Effector CD4-positive, alpha-beta T cell (primary cell): ENCODE data around the gene ETFA.

ENCODE experiments used
- DNase-seq: peaks from one replicate; pipeline ENCODE4 v3.0.0-alpha.2; 2020

ETFA gene

GRCh38 chr15:76209523-76209922 lies 101.7 kb downstream of the ETFA start:
- DNase-seq, result no peak

DNA sequence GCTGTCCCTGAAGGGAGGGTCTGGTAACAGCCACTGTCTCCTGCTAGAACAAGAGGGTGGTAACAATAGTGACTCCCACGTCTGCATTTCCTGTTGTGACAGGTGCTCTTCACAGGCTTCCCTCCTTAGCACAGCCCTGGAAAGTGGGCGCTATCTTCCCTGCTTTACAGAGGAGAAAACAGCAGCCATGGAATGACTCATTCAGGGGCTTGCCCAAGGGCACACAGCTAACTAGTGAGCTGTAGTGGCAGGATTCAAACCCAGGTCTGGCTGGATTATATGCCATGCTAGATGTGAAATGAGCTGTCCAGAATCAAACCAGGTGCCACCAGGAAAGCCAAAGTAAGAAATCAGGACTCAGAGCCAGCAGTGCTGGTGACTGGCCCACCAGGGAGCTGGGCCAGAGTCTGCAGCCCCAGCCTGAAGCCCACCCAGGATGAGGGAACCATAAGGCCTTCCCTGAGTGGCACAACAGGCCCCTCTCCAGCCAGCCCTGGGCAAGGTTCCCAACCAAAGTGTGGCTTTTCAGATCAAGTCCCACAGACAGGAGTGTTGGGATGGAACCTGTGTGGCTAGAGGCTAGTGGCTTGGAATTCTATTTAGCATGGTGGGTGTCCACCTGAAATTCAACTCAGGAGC lies 102.4 kb downstream of the ETFA start:
- no peak for DNase-seq

GRCh38 chr15:76208084-76208785 lies 103.0 kb downstream of the ETFA start:
- DNase-seq, result no peak

DNA sequence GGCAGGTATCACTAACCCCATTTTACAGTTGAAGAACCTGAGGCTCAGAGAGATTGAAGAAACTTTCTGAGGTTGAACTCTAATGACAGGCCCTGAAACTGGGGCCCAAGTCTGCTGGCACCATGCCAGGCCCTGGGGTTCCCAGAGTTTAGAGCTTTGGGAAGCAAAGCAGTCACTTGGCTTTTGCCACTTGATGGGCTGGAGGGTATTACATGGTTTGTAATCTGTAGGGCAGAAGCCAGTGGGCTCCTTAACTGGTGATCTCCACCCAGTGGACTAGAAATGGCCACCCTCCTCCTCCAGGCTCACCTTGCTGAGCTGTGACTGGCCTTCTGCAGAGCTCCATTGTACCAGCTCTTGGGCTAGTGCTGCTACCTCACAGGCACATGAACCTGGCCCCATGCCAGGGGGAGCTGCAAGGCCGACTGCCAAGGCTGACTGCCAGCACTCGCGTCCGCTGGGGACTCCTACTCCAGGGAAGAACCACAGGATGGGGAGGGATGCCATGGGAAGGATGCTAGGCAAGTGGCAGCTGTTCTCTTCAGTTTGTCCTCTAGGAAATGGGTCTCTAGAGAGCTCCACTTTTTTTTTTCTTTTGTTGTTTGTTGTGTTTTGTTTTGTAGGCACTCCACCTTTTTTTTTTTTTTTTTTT lies 104.8 kb downstream of the ETFA start:
- no peak for DNase-seq

DNA sequence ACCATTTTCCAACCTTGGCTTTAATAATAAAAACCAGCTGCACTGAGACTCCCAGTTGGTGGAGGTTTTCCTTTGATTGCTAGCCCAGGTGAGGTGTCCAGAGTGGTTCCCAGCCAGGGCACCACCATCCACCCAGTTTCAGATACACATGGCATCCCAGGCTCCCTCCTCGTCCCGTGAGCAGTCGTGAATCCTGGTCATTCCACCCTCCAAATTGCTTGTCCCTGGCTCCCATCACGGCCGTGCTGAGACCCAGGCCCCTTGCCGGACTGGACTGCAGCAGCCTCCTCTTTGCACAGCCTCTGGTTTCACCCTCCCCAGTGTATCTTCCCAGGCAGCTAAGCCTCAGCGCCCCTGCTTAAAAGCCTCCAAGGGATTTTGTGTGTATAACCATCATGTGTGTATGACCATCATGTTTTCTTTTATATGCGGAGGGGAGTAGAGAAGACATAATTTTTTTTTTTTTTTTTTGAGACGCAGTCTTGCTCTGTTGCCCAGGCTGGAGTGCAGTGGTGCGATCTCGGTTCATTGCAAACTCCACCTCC lies 106.3 kb downstream of the ETFA start:
- no peak for DNase-seq

GRCh38 chr15:76204109-76204845 lies 107.0 kb downstream of the ETFA start:
- no peak for DNase-seq

GRCh38 chr15:76203346-76204108 lies 107.7 kb downstream of the ETFA start:
- DNase-seq, result no peak

- no peak for DNase-seq
Measured at GRCh38 chr15:76201536-76202255, 109.6 kb downstream of the ETFA start.

- DNase-seq, result no peak
Measured at GRCh38 chr15:76200641-76201105, 110.6 kb downstream of the ETFA start.

- no peak for DNase-seq
Measured at GRCh38 chr15:76200083-76200465, 111.2 kb downstream of the ETFA start.

DNA sequence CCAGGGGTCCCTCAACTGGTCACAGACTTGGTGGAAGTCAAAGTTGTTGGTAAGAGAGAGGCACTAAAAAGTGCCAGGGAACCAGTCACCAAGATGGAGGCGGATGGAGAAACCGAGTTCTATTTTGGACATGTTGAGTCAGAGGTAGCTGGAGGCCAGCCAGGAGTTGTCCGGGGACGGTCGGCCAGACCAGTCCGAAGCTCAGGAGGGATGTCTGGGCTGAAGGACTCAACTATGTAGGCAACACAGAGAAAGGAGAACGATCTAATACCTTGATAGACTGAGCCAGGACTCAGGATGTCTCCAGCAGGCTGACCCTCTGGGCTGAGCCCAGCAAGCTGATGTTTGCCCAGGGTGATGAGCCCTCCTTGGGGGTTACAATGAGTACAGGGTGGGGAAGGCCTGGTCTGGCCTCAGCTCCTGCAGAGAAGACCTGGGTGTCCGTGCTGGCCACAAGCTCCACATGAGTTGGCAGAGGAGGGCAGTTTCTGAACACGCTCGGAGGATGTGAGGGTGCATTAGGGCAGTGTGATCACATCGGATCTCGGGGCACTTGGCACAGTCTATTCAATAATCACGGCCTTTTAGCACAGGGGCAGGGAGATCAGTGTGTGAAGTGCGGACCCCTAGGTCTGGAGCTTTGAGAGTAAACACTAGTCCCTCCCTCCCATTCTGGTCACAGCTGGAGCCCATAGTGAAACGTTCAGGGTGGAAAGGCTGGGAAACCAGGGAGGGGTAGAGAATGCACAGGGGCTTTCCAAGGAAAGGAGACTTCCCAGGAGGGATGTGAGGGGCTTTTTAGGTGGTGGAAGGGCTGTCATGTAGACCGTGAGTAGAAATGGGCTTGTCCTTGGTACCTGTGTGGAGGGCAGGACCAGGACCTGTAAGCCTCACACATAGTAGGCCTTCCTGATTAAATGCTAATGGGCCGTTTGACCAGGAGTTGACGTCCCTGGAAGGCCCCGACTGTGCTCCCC lies 111.9 kb downstream of the ETFA start:
- DNase-seq, result no peak

- no peak for DNase-seq
Measured at GRCh38 chr15:76198456-76199105, 112.7 kb downstream of the ETFA start.

DNA sequence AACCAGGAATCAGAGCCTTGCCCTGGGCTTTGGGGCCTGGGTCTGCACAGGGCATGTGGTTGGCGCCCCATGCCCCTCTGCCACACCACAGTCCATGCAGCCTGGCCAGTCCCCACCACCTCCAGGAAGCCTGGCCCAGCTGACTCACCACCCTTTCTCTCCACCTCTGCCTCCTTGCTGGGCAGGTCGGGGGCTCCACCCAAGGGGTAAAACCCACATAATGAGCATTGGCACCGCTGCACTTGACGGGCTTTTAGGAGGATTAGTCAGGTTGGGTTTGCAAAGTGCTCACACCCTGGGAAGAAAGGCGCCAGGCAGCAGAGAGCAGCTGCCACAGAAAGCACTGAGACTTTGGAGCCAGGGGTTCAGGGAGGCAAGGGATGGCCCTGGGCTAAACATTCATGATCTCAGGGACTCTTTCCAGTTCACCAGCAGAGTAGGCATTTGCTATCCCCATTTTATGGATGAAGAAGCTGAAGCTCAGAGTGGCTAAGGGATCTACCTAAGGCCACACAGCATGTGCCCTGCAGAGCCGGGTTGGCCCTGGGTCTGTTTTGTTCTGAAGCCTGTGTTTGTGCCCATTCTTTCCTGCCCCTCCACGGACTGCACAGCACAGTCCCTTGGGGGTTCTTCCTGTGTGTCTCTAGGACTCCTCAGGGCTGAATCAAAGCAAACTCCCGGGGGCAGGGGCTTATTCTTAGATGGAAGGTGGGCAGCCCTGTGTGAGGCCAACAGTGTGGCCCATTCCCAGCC lies 113.4 kb downstream of the ETFA start:
- DNase-seq, result no peak

GRCh38 chr15:76196269-76197231 lies 114.7 kb downstream of the ETFA start:
- no peak for DNase-seq

DNA sequence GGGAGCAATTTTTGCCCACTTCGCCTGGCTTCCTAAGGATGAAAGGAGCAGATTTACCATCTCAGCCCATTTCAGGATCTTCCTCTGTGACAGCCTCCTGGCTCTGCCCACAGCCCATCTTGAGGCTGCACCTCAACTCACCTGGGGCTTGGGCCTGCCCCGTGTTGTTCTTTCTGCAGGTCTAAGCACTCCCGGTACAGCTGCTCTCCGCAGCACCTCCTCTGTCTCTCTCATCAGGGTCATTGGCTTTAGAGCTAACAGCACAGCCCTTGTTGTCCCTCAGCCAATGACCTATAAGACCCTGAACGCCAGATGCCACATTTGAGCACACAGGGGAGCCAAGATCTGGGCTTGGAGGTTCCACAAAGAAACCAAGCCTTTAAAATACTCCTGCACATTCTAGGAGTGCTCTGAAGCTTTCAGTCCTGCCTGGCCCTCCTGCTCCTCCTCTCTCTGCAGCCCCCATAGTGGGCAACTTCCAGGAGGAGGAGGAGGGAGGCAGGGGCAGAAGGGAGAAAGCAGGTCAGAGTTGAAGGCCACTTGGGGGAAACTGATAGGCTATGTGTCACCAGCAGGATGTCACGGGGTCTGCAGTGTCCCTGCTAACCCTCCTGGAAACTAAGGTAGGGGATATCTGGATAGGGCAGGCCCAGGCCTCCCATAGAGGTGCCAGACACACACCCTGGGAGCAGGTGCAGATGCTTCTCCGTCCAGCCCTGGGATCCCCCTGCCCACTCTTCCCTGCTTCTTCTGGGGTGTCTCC lies 115.6 kb downstream of the ETFA start:
- no peak for DNase-seq

GRCh38 chr15:76193934-76194333 lies 117.3 kb downstream of the ETFA start:
- DNase-seq, result no peak

- no peak for DNase-seq
Measured at GRCh38 chr15:76192715-76193114, 118.6 kb downstream of the ETFA start.
